HG03575 (cell line): Measurements from ENCODE around the gene ATG16L1.
"Not testable (repeated sequence)": the region's sequence is repeated elsewhere in the genome, so short reads cannot be mapped to it uniquely, and the experiment has no call there.

ENCODE experiments used
- ATAC-seq: cut with Tn5 transposase; IDR thresholded peaks from one replicate; pipeline ENCODE4 v1.9.1; 2021; ENCODE audit not compliant: unreplicated experiment, insufficient number of reproducible peaks, low FRiP score; ENCODE audit errors: extremely low read depth

ATG16L1 gene

GRCh38 chr2:233317196-233317943 lies 65.9 kb downstream of the ATG16L1 start:
- ATAC-seq, result no peak

- no peak for ATAC-seq
These were observed 67.8 kb downstream of the ATG16L1 start for GRCh38 chr2:233319256-233319655.

- ATAC-seq, result no peak
These were observed 69.0 kb downstream of the ATG16L1 start for GRCh38 chr2:233320470-233320869.

DNA sequence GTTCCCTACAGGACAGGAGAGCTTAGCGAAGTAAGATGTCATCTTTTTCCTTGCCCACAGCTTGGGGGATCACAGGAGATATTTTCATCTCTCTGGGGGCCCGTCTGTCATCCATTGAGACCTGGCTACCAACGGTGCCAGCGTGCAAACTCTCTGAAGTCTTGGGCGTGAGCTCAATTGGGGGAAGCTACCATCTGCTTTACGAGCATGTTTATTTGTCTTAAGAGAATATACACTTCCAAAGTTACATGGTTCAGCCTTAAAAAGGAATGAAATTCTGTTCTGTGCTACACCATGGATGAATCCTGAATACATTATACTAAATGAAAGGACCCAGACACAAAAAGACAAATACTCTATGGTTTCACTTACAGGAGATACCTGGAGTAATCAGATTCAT lies 69.7 kb downstream of the ATG16L1 start:
- ATAC-seq, result no peak

DNA sequence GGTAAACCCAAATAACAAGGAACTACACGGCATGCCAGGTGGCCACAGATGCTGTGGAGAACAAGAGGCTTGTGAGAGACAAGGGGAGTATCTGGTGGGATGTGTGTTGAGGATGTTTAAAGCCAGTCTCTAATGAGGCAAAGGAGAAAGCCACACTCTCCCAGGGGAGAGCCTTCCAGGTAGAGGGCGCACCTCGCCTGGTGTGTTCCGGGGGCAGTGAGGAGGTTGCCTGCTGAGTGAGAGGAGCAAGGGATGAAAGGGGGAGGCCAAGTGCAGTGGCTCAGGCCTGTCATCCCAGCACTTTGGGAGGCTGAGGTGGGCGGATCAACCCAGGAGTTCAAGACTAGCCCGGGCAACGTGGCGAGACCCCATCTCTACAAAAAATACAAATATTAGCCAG lies 72.4 kb downstream of the ATG16L1 start:
- ATAC-seq, result no peak

DNA sequence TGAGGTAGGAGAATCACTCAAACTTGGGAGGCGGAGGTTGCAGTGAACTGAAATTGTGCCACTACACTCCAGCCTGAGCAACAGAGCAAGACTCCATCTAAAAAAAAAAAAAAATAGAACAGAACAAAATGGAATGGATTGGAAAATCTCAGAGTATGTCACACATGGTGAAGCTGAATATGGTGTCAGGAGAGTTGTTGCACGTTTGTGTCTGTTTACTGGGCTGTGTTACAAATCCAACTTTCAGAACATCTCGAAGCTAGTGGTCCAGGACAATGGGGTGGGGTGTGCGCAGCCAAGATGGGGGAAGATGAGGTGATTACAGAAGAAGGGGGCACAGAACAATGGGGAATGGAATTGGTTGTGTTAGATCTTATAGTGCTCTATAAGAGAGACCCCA lies 73.8 kb downstream of the ATG16L1 start:
- ATAC-seq, result no peak

DNA sequence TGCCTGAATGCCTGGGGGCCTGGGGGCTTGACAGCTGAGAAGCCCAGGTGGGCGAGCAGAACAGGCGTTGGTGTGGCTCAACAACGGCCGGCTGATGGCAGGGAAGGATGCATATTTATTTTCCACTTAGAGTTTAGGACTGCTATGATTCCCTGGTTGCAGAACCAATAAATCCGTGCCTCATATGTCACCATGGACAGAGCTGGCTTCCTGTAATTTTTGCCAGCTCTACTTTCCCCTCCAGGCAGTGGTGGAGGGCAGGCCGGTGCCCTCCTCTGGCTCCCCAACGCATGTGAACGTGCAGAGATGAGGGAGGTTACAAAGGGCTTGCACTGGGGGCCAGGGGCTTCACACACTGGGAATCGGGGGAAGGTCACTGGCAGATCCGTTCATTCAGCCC lies 74.3 kb downstream of the ATG16L1 start:
- no peak for ATAC-seq

DNA sequence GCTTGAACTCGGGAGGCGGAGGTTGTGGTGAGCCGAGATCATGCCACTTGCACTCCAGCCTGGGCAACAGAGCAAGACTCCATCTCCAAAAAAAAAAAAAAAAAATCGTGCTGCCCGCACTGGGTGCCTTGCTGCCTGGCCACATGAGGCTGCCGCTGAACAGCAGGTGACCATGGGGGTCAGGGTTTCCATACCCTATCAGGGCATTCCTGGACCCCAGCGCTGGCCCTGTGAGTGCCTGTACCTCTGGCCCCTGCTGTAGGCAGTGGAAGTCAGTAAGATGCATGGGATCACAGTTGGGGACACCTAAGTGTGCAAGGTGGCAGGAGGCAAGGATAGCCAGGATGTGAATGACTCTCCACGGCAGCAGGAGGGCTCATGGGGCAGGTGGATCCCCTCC lies 75.0 kb downstream of the ATG16L1 start:
- no peak for ATAC-seq

DNA sequence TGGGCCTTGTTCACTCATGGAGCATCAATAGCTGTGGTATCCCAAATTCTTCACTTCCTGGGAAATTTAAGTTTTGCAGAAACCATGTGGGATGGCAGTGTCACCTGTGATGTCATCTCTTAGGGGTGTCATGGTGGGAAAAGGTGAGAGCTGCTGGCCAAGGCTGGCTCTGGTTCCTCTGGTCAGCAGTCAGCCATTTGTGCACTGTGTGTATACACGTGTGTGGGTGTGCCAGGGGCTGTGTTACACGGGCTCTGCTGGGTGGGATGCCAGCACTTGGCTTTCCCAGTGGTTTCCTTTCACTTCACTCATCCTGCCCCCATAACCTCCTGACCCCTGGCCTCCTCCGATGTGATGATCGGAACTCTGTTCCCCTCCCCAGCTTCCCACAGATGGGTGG lies 77.4 kb downstream of the ATG16L1 start:
- ATAC-seq, result no peak

DNA sequence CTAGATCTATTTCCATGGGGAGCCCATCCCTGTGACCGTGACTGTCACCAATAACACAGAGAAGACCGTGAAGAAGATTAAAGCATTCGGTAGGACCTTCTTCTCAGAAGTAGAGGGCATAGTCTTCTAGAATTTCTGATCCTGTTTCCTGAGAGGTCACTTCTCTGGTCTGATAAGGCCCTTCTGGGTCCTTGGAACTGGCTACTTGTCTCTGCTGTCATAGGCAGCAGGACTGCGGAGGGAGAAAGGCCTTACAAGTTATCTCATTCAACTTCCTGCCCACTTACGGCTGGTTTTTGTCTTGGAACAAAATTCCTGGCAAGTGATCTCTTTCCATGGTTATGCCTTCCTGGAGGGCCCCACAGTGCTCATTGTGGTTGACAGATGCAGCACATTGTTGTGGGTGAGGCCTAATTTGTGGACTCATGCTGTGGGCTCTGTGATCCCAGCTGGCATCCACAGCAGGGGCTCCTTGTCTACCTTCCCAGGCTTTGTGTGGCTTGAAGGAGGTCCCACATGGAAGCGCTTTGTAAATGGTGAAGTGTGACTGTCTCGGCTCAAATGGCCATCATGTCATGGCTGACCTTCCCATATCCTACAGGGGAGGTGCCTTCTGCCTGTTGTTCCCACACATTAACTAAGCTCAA lies 78.1 kb downstream of the ATG16L1 start:
- no peak for ATAC-seq

GRCh38 chr2:233331536-233331935 lies 80.1 kb downstream of the ATG16L1 start:
- peak; percentile 59 for ATAC-seq

GRCh38 chr2:233332125-233332524 lies 80.7 kb downstream of the ATG16L1 start:
- no peak for ATAC-seq

- no peak for ATAC-seq
These were observed 83.4 kb downstream of the ATG16L1 start for GRCh38 chr2:233334915-233335314.

GRCh38 chr2:233336091-233336490 lies 84.6 kb downstream of the ATG16L1 start:
- ATAC-seq, result not testable (repeated sequence)

GRCh38 chr2:233336541-233336940 lies 85.1 kb downstream of the ATG16L1 start:
- no peak for ATAC-seq

DNA sequence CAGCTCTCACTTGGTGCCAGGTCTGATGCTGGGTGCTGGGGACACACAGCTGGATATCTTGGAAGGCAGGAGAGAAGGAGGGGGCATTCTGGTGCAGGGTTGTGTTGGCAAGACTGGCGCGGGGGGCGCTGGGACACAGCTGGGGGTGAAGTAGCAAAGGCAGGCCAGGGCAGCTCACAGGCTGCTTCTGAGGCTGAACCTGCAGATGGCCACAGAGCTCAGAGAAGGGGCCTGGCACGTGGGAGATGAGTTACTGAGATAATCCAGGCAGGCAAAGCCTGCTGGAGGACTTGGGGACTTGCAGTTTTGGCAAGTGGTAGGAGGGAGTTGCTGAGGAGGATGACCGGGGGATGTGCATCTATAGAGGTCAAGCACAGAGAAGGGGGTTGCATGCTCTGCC lies 86.6 kb downstream of the ATG16L1 start:
- ATAC-seq, result no peak

- ATAC-seq, result no peak
These were observed 87.4 kb downstream of the ATG16L1 start for GRCh38 chr2:233338812-233339368.

GRCh38 chr2:233339427-233339826 lies 88.0 kb downstream of the ATG16L1 start:
- ATAC-seq, result no peak

GRCh38 chr2:233341296-233341695 lies 89.8 kb downstream of the ATG16L1 start:
- no peak for ATAC-seq

DNA sequence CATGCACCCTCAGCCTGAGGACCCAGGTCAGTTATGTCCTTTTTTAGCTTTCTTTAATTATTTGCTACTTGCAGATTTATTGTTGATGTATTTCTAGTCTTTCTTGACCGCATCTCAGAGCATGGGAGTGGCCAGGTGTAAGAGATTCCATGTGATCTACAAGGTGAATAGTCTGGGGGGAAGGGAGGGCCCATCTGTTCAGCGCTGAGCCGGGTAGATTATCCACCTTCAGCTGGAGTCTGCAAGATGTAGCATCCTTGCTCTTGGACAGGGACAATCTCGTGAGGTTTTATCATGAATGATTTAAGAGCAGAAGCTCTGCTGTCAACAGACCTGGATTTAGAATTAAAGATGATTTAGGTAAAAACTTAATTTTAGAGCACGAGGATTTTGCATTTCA lies 90.8 kb downstream of the ATG16L1 start:
- ATAC-seq, result no peak
